ENCODE data around the gene DOCK8.

Gene DOCK8

DNA sequence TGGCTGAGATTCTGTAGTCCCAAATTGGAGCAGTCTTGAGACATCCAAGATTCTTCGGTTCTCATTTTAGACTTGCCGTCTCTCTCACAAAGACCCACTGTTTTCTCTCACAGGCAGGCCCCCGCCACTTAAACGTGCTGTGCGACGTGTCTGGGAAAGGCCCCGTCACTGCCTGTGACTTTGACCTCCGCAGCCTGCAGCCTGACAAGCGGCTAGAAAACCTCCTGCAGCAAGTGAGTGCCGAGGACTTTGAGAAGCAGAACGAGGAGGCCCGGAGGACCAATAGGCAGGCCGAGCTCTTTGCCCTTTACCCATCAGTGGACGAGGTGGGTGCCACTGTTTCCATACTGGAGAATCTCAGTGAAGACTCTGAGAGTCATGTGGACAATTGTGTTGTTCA lies 97.2 kb downstream of the DOCK8 start:
- TF ChIP-seq ZFX (IDR thresholded peaks at IDR 0.05), result no peak
- TF ChIP-seq CTCF (conservative IDR thresholded peaks at IDR 0.05), result no peak
- peak overlapping the region; percentile 57 for H3K27ac ChIP-seq

DNA sequence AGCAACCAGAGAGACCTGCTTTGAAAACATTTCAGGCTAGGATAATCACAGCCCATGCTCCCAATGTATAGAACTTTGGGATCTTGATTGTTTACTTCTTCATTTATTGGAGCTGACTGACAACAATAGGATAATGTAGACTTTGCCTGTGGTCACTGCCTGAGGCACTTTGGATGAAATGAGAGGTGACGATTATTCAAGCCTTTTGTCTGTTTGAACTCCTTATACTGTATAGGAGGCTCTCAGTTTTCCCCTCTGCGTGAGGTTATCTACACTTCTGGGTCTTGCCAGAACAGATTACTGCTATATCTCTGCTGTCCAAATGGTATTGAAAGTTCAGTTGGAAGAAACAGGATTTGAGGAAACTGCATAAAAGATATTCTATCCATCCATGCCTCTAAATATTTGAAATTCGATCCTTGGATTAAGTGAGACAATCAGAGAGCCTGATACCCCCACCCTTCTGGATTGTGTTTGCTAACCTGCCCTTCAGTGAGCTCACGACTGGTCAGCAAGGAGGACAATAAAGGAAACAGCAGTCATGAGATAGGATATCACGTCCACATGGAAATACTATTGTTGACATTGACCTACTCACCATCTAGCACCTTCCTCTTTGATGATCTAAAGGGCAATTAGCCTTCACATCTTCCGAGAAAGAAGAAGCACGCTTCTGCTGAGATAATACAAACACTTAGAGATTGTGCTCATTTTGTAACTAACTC lies 98.1 kb downstream of the DOCK8 start:
- no peak for TF ChIP-seq CTCF (conservative IDR thresholded peaks at IDR 0.05)
- no peak for TF ChIP-seq ZFX (IDR thresholded peaks at IDR 0.05)
- H3K27ac ChIP-seq, result peak overlapping the region; percentile 55; the same call in 1 of the 2 replicates

DNA sequence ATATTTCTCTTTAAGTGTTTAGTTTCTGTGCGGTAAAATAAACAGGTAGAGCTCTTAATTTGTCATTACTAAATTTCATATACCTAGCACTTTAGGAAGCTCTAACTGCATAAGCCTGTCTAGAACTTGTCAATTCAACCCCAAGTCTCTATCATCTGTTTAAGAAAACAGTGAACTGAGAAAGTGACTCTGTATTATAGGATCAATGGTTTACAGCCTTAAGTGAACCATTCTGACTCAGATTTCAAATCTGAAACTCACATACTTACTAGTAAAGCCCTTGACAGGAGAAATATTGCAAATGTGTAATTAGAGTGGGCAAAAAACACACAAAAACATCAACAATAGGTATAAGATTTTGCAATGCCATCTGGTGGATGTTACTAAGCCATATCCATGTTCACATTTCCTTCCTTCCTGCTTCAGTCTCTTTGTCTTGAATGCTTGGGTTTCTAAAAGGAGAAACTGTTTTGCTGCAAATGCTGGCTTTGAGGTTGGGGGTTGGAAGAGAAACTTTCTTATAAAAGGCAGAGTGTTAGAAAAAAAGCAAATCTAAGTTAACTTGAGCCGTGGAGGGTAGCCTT lies 101.8 kb downstream of the DOCK8 start:
- H3K27ac ChIP-seq, result no peak overlapping the region
- no peak for TF ChIP-seq ZFX (IDR thresholded peaks at IDR 0.05)
- peak; percentile 9 for TF ChIP-seq CTCF (conservative IDR thresholded peaks at IDR 0.05)

GRCh38 chr9:318646-319045 lies 104.0 kb downstream of the DOCK8 start:
- no peak for TF ChIP-seq CTCF (conservative IDR thresholded peaks at IDR 0.05)
- TF ChIP-seq ZFX (IDR thresholded peaks at IDR 0.05), result no peak
- no peak overlapping the region for H3K27ac ChIP-seq

DNA sequence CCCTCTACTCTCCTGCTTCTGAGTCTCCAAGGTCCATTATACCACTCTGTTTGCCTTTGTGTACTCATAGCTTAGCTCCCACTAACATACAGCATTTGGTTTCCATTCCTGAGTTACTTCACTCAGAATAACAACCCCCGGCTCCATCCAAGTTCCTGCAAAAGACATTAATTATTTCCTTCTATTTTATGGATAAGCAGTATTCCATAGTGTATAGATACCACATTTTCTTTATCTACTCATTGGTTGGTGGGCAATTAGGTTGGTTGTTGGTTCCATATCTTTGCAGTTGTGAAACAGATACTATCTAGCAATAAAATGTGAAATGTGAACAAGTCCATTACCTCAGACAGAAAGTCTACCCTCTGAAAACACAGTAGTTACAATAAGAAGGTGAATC lies 110.3 kb downstream of the DOCK8 start:
- no peak overlapping the region for H3K27ac ChIP-seq
- TF ChIP-seq CTCF (conservative IDR thresholded peaks at IDR 0.05) (no peak), ZFX (IDR thresholded peaks at IDR 0.05) (no peak)

GRCh38 chr9:326667-327066 lies 112.0 kb downstream of the DOCK8 start:
- TF ChIP-seq CTCF (conservative IDR thresholded peaks at IDR 0.05), result no peak
- TF ChIP-seq ZFX (IDR thresholded peaks at IDR 0.05), result no peak
- no peak overlapping the region for H3K27ac ChIP-seq

DNA sequence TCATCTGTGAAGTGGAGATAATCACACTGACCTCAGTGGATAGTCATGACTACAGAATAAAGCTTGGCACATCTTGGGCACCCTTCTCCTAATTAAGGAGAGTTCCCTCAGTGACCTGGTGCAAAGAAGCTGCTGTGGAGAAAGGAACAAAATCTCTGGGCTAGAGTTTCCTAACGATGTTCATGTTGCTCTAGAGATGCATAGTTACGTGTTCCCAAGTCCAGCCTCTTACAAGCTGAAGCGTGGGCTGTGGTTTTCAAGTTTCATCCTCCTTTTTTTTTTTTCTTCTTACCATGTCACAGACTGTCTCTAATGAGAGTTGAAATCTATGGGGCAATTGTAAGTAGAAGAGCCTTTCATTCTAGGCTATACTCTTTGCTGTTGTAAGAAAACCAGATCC lies 113.8 kb downstream of the DOCK8 start:
- TF ChIP-seq CTCF (conservative IDR thresholded peaks at IDR 0.05), result no peak
- no peak for TF ChIP-seq ZFX (IDR thresholded peaks at IDR 0.05)
- no peak overlapping the region for H3K27ac ChIP-seq

Measured in C4-2B (cell line).